UCSD-AML1 (cell line): Measurements from ENCODE around the gene EPB41L4A.

Source experiments
- DNase-seq: peaks from one replicate; lab custom pipeline; 2025; ENCODE audit not compliant: unreplicated experiment; lab: John Stamatoyannopoulos, UW

The EPB41L4A gene

DNA sequence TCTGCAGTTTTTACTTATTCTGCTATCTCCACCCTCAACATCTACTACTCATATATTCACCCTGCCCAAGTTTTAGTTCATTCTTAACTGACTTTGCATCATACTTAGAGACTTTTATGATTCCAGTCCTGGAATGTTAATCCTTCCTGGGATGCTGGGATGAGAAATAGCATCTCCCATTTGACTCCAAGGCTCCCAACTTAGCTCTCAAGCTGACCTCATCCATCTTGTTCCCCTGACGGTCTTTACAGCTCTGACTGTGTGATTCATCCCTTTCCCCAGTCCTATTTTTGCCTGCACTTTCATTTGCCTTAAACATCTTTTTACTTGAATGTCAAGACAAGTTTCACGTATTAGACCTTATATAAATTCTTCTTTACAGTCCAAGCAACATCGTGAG, 297.8 kb downstream of the EPB41L4A start:
- DNase-seq: no peak

DNA sequence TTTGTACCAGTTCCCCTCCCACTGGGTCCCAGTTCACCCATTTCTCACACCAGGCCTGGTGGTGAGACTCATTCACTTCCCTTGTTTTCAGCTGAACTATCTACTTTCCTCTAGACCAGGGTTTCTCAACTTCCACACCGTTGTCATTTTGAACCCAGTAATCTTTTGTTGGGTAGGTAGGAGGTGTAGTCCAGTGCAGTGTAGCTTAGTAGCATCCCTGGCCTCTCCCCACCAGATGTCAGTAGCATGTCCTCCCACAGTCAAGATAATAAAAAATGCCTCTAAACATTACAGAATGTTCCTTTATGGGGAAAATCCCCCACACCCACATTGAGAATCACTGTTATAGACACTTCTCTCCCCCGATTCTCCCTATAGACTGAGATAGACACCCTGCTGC, 299.1 kb downstream of the EPB41L4A start:
- no peak for DNase-seq

DNA sequence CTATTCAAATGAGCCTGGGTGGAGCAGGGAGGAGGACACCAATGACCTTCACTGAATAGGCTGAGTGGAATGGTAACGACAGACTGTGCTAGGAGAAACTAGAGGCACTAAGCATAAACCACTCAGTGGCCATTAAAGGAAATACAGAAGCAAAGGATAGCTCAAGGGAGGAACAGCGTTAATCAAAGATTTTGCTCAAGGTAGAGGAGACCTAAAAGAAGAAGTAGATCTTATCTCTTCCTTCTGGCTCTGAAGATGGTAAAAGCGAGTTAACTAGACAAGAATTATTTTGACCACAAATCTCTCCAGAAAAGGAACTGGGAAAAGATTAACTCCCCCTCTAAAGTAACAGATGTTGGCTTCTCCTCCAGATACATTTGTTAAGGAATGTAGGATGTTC, 299.6 kb downstream of the EPB41L4A start:
- DNase-seq: no peak

DNA sequence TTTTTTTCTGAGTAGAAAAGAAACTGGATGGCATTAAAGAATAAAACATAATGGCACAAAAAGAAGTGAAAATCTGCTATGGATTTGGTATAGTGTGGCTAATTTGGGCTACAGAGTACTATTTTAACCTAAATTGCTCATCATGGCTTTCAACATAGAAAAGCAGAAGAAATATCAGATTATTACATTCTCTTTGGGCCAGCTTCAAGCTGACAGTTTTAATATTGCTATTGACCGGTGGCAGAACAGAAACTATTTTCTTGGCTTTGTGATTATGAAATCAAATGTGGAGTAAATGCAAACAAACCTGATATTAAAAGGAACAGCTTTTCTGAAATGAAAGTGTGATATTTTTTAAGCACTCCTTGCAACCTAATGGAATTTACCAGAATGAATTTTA, 301.5 kb downstream of the EPB41L4A start:
- DNase-seq: no peak

DNA sequence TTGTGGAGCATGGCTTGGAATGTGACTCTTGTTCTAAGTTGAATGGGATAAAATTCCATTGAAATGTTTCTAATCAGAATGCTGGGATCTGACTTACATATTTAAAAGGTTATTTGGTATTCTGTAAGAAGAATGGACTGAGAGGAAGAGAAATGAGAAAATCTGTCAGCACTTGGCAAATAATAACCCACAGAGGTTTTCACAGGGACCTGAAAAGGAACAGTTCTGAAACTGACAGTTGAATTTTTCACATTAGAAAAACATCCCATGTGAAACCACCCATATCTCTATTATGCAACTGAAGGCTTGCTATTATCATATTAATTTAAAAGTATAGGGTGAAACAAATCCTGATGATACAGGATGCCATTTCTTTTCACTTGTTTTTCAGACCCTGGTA, 302.7 kb downstream of the EPB41L4A start:
- no peak for DNase-seq

DNA sequence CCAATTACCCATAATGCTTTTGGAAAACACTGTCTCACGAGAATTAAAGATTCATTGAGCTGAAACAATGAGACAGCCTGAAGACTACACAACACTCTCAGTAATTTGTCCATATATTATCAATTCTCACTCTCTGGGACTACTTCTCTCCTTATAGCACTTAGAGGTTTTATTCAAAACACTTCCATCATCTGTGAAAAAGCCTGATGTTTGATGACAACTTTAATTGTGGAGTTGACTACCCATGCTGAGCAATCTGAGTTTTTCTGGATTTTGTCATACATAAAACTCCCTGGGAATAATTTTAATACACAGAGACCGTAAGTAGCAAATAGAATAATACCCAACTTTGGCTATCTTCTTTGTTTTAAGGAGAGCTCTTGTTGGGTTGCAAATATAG, 305.5 kb downstream of the EPB41L4A start:
- DNase-seq: no peak
